Right forelimb (tissue), 1 donor: Measurements from ENCODE around the gene ENDOG.

Experiments
- DNase-seq: peaks from one replicate; pipeline ENCODE4 v3.0.0-alpha.2; 2018

The ENDOG gene

DNA sequence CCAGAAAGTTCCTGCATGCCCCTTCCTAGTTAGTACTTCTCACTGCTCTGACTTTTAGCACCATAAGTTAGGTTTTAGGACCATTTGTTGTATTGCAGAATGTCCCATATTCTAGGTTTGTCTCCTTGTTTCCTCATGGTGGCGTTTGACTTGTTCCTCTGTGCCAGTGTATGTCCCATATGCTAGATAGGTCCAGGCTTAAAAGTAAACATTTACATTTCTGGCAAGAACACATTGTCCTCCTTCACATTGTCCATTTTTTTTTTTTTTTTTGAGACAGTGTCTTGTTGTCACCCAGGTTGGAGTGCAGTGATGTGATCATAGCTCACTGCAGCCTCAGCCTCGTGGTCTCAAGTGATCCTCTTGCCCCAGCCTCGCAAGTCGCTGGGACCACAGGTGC, 15.8 kb upstream of the ENDOG start:
- no peak for DNase-seq

DNA sequence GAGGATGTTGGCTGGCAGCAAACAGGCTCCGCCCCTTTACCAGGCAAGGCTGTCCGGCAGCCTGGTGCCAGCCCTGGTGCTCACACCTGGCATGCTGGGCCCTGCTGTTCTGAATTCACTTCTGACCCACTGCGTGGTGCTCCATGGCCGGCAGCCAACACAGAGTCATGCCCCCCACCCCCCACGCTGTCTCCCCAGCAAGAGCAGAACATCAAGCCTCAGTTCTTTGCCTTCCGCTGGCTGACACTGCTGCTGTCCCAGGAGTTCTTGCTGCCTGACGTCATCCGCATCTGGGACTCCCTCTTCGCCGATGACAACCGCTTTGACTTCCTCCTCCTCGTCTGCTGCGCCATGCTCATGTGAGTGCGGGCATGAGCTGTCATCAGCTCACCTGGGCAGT, 12.6 kb upstream of the ENDOG start:
- no peak for DNase-seq

DNA sequence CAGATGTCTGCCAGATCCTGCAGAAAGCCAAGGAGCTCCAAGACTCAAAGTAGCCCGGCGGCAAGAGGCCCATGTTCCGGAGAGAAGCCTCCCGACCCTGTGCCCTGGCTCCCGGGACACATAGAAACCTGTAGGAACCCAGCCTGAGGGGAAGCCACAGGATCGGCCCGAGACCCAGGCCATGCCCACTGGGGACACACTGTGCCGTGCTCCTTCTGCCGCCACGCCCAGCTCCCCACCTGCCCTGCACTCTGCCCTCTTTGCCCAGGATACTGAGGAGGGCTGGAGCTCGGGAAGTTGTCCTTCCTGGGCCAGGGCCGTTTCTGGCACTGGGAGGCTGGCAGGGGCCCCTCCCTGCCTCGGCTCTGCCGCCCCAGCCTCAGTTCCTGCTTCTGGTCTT, 10.5 kb upstream of the ENDOG start:
- DNase-seq, result no peak

DNA sequence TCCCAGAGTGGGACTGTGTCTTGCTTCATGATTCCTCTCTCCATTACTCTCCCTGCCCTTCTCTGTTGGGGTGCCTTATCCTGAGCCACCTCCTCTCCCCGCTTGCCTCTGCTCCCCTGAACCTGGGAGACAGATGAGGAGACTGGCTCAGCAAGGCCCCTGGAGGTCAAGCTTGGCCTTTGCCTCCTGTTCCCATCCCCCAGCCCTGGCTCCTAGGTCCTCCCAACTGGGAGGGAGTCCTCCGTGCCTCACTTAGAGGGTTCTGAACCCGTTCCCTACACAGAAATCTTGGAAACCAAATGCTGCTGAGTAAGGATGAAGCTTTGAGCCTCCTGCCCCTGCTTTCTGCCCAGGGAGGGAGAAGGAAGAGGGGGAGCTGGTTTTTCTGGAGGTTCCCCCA, 9.8 kb upstream of the ENDOG start:
- DNase-seq, result no peak

DNA sequence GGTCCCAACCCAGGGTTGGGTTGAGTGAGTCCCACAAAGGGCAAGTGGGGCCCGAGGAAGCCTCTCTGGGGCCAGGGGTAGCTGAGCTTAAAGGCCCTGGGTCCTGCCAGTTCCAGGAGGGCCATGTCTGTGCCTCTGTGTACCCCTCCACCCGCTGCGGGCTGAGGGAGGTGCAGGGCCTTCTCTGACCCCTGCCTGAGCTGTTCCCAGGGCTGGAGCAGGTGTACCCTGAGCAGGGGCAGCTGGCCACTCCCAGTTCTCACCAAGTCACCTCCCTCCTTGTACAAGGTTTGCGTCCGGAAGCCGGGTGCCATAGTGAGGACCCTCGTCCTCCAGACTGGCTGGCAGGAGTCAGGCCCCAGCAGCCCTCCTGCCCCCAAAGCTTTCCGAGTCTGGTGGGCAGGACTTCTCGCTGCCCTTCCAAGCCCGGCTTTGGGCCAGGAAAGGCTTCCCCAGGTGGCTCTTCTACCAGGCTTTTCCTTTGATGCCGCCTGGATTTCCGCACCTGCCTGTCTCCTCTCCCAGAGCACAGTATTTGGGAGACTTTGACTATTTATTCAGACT, 9.2 kb upstream of the ENDOG start:
- no peak for DNase-seq

DNA sequence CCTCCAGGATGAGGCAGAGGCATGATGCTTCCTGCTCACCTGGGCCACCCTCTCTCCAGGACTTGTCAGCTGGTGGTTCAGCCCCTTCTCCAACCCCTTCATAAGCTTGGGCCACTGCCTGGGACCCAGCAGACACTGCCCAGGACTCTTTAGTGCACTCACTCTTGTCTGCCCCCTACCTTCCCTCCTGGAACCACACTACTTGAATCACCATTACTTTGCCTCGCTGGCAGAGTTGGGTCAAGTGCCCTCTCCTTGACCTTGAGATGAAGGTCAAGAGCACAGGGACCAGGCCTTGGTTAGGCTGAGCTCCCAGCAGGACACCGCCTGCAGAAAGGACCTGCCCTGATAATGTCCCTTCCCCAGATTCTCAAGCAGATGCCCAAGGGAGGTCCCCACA, 8.5 kb upstream of the ENDOG start:
- no peak for DNase-seq

DNA sequence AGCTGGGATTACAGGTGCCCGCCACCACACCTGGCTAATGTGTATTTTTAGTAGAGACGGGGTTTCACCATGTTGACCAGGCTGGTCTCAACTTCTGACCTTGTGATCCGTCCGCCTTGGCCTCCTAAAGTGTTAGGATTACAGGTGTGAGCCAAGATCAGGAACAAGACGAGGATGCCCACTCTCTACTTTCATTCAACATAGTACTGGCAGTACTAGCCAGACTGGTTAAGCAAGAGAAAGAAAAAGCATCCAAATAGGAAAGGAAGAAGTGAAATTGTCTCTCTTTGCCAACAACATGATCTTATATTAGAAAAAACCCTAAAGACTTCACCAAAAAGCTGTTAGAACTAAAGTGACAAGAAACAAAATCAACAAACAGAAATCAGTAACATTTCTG, 7.4 kb upstream of the ENDOG start:
- no peak for DNase-seq

DNA sequence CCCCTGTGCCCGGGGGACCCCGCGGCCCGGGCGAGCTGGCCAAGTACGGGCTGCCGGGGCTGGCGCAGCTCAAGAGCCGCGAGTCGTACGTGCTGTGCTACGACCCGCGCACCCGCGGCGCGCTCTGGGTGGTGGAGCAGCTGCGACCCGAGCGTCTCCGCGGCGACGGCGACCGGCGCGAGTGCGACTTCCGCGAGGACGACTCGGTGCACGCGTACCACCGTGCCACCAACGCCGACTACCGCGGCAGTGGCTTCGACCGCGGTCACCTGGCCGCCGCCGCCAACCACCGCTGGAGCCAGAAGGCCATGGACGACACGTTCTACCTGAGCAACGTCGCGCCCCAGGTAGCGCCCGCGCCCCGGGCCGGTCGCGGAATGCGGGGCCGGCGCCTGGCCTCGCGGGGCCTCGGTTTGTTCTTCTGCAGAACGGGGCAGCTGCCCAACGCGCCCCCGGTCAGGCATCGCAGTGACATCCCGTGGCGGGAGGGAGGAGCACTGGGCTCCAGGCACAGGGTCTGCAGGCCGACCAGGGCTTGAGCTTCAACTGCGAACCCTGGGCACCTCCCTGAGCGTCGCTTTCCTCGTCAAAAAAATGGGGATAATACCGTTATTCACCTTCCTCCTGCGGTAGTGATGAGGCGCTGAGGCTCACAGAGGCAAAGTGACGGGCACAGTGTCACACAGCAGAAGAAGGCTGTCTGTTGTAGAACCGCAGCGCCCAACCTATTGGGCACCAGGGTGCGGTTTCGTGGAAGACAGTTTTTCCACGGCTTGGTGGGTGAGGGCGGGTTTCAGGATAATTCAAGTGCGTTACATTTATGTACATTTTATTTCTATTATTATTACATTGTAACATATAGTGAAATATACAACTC, 777 bp downstream of the ENDOG start:
- no peak for DNase-seq

DNA sequence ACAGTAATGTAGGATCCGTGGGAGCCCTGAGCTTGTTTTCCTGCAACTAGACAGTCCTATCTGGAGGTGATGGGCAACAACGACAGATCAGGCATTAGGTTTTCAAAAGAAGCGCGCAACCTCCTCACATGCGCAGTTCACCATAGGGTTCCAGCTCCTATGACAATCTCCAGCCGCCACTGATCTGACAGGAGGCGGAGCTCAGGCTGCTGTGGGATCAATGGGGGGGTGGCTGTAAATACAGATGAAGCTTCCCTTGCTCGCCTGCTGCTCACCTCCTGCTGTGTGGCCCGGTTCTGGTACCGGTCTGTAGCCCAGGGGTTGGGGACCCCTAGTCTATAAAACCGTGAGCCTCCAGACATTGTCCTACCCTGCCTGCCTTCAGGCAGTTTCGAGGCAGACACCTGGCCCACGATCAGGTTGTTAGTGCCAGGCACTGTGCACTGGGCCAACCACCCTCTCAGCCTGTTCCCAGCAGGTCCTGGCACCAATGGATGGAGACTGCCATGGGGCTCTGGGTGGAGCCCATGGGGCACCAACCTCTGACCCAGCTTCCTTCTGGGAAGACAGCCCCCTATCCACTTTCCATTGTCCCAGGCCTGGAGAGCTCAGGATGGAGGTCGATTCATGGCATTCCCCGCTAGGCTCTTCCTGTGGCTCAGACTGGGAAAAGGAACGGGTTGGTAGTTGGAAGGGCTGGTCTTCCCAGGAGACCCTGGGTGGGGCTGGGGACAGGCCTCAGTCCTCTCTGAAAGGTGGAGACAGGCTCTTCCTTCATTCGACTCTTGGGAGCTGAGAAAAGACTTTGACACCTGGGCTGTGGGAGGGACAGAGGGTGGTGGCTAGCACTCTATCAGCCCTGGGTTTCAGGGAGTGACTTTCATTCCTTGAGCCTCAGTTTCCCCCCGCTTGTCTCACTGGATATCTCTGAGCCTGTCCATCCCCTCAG, 1.7 kb downstream of the ENDOG start:
- no peak for DNase-seq

DNA sequence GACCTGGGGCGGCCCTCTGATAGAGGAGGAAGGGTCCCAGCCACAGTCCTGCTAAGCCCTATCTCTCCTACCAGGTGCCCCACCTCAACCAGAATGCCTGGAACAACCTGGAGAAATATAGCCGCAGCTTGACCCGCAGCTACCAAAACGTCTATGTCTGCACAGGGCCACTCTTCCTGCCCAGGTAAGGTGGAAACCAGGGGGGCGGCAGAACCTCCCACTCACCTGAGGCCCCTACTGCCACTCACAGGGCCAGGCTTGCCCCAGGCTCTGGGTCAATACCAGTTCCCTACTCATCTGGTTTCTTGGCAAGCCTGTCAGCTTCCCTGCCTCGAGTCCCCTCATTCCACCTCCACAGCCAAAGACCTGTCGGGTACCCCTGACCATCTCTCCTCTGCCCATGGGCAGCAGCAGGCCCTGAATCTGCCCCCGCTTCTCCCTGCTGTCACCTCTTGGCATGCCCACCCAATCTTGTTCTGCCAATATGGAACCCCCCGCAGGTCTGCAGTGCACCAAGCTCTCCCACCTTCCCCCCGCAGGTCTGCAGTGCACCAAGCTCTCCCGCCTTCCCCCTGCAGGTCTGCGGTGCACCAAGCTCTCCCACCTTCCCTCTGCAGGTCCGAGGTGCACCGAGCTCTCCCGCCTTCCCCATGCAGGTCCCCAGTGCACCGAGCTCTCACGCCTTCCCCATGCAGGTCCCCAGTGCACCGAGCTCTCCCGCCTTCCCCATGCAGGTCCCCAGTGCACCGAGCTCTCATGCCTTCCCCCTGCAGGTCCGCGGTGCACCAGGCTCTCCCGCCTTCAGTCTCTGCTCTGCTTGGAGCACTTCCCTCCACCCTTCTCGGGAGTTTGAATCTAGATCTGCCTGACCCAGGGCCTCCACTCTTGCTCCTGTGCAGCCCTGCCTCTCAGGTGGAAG, 2.6 kb downstream of the ENDOG start:
- DNase-seq, result no peak

DNA sequence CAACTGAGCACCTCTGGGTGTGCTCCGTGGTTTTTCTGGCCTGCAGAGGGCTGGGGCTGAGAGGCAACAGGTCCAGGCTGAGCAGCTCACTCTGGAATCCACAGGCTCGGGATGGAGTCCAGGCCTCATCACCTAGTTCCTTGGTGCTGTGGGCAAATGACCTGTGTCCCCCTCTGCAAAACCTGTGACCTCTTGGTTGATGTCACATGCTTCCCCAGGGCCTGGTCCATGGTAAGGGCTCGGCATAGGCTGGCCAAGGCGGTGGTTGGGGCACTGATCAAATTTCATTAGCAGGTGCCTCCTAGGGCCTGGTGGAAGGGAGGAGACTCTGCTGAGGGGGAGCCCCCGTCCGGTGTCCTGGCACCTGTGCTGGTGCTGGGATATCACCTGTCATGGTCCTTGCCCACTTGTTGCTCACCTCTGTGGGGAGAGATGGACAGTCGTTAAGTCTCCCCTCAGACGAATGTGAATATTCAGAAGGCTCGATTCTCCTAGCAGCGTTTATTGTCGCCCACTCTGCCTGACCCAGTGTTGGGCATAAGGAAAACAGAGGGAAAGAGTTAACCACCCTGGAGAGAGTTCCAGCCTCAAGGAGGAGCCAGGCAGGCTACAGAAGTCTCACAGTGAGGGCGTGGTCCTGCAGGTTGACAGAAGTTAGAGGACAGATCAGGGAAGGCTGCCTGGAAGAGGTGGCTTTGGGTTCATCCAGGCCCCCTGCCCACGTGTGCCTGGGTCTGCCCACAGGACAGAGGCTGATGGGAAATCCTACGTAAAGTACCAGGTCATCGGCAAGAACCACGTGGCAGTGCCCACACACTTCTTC, 3.5 kb downstream of the ENDOG start:
- DNase-seq, result no peak

DNA sequence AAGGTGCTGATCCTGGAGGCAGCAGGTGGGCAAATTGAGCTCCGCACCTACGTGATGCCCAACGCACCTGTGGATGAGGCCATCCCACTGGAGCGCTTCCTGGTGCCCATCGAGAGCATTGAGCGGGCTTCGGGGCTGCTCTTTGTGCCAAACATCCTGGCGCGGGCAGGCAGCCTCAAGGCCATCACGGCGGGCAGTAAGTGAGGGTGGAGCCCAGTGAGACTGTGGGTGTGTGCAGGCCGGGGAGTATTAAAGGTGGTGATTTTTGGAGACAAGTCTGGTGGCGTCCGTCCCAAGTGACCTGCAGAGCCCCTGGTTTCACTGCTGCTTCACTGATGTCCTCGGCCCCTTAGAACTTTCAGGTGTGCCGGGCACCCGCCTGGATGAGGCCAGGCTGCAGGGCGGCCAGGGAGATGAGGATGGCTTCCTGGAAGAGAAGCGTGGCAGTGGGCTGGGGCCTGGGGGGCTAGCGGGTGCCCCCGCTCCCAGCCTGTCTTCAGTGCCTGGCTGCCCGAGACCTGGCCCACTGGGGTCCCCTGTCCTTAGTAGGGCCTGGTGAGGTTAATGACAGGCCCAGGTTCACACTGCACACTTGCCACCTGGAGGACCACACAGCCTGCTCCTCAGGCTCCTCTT, 4.2 kb downstream of the ENDOG start:
- no peak for DNase-seq

DNA sequence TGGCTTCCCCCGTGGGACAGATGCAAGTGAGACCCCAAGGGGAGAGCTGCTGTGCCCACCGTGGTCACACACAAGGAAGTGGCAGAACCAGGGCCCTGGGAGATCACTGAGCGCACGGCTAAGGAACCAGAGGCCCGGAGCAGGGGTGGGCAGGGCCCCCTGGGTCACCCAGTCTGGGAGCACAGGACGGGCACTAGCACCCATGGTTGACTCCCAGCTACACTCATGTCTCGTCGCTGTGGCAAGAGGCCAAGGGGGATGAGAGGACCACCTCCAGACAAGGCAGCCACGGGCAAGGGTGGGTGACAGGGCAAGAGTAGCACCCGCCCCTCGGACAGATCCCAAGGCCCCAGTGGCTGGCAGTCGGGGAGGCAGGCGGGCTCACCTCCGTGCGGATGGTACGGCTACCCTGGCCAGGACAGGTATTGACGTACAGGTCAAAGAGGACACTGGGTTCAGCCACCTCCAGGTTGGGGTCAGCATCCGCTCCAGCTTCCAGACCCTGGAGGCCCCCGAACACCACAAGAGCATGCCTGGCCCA, 5.1 kb downstream of the ENDOG start:
- DNase-seq, result no peak

DNA sequence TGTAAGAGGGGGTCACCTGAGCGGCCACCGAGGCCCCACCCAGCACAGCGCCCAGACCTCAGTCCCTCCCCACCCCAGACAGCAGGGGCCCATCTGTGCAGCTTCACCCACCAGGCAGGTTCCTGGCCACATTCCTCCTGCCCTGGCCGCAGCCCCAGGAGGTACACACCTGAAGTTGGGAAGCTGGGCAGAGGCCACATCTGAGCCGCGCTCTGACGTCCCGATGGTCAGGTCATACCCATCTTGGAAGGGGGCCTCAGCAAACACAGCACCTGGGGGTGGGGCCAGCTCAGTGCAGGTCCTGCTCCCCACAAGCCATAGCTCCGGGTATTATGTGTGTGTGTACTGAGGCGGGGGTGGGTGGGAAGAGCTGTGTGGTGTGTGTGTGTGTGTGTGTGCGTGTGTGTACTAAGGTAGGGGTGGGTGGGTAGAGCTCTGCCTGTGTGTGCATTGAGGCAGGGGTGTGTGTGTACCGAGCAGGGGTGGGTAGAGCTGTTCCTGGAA, 5.7 kb downstream of the ENDOG start:
- DNase-seq, result no peak

DNA sequence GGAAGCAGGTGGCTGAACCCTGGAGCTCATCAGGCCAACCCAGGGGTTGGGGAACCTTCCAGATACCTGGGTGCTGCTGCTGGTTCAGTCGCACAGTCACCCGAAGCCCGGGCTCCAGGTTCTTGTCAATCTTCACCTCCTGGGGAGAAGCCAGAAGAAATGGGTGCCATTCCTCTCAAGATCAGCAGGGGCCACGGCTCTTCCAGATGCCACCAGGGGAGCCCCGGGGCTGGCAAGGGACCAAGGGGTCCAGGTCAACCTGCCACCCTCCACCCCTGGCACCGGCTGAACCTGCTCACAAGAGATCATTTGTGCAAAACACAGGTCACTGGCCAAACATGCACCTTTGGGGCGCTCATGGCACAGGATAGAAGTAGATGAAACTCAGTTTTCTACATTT, 6.6 kb downstream of the ENDOG start:
- no peak for DNase-seq

DNA sequence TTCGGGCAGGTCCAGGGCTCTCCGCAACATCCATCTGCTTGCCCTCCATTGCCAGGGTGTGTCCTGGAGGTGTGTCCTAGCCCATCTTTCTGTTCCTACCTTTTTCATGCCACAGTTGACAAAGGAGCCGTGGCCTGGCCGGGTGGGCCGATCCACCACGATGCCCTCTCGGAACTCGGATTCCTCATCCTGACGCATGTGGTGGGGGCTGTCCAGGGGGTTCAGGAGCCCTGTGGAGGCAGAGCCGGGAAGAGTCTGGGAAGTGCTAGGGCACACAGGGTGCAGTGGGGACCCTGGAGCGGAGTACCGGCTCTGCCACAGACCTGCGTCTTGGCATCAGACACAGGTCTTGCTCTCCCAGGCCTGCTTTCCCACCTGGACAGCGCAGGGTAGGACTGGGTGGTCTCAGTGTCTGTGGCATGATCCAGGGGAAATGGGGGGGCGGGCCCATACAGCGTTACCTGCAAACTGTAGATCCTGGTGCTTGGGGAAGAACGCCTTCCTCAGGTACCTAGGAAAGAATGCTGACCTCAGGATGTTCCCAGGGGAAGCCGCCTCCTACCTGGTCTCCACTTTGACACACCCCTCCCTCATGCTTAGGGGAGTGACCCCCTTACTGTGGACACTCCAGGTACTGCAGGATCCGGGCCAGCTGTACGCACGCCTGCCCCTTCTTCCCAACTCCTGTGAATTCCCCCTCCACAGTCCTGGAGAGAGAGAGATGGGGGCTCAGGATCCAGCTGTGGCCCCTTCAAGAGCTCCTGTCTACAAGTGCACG, 7.8 kb downstream of the ENDOG start:
- no peak for DNase-seq

DNA sequence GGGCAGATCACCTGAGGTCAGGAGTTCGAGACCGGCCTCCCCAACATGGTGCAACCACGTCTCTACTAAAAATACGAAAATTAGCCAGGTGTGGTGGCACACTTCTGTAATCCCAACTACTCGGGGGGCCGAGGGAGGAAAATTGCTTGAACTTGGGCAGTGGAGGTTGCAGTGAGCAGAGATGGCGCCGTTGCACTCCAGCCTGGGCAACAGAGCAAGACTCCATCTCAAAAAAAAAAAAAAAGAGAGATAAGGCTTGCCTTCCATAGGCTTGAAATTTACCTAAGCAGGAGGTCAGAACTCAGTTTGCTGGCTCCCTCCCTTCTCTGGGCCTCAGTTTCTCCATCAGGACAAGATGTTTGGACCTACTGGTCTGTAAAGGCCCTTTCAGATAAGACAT, 10.0 kb downstream of the ENDOG start:
- DNase-seq, result no peak

DNA sequence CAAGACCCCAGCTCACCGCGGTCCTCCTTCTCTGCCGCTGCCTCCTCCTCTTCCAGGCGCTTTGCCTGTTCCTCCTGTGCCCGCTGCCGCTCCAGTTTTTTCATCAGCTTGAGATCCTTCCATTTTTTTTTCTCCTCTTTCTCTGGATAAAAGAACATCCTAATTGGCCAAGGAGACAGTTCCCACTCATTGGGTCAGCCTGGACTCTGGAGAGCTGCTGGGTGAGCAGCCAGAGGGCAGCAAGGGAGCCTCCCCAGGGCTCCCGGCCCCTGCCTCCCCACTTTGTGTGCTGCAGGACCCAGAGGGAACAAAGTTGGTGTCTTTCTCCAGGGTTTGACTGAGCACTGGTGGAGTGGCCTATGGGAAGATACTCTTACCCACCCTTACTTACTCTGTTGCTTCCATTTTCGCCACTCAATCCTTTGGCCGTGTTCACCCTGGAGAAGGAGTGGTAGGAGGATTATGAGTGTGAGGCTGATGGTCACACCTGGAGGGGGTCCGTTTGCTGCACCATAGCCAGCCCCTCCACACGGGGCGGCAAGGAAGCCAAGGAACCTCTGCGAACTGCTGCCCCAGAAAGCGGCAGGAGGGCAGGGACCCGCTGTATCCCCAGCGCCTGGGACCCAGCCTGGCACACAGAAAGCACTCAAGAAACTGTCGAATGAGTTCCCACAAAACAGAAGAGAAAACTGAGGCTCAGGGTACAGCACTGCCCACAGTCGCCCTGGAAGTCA, 10.6 kb downstream of the ENDOG start:
- no peak for DNase-seq
